Measurements from ENCODE around the gene OR10A3. TPM values are rescaled to one million over a fixed set of nuclear protein-coding genes. Genes with fewer than 3 reads are reported as not detected.
"Not testable (repeated sequence)": the region's sequence is repeated elsewhere in the genome, so short reads cannot be mapped to it uniquely, and the experiment has no call there.

Gene OR10A3
- total RNA-seq = not detected in 2 replicates

DNA sequence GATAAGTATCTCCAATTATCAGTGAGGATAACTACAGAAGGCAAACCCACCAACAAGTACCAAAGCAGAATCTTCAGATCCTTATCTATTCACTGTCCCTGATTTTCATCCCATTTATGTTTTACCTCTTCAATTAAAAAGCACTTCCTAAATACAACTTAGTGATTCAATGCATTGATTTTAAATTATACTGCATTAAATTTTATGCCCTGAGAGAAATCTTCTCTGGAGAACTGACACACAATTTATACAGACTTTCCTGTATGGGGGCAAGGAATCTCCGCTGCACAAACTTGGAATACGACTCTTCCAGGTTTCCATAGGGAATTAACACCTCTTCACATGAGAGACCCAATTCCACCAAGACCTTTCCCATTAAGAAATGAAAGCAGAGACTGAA is at the start of gene OR10A3:
Gene OR10A3, minus strand, starts transcription at position 101 of the 400 bp plus-strand sequence. CDS start 2,188 bp downstream, outside the sequence.
- DNase-seq = no peak

DNA sequence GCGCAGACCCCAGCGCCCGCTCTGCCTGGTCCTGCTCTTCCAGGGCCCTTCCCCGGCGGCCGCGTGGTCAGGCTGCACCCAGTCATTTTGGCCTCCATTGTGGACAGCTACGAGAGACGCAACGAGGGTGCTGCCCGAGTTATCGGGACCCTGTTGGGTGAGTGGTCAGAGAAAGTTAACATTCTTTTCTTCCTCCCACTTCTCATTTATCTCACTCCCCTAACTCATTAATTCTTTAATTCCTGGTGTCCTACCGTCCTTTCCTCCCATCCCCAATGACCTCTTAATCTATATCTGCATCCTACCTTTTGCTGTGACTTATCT is 46.0 kb upstream of the OR10A3 start:
- not testable (repeated sequence) for DNase-seq

DNA sequence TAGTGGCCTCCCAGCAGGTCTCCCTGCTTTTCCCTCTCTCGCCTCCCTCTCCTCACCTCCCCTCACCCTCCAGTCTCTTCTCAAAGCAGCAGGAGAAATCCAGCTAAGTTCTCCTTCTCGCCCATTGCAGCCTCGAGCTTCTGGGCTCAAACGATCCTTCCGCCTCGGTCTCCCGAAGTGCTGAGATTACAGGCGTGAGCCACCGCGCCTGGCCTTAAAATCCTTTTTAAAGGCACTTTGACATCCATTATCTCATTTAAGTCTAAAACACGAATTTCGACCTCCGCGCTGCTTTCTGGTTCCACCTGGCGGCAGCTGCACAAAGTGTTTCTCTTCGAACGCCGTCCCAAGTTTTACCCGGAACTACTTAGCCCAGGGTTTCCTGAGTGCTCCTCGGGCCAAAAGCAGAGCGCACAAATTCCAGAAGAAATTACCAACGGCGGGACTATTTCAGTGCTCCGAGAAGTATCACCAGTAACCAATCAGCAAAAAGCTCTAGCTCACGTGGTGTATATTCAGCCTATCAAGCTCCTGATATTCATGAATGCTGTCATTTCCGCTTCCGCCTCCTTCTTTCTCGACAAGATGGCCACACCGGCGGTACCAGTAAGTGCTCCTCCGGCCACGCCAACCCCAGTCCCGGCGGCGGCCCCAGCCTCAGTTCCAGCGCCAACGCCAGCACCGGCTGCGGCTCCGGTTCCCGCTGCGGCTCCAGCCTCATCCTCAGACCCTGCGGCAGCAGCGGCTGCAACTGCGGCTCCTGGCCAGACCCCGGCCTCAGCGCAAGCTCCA is 45.5 kb upstream of the OR10A3 start, which contains the start of gene EIF3F:
Gene EIF3F, plus strand, starts transcription at position 570 of the 792 bp plus-strand sequence. Its CDS starts 16 bp downstream, at position 586.
- DNase-seq = peak; percentile 100

- no peak for DNase-seq
These were observed 42.5 kb upstream of the OR10A3 start for GRCh38 chr11:7983832-7984590.

DNA sequence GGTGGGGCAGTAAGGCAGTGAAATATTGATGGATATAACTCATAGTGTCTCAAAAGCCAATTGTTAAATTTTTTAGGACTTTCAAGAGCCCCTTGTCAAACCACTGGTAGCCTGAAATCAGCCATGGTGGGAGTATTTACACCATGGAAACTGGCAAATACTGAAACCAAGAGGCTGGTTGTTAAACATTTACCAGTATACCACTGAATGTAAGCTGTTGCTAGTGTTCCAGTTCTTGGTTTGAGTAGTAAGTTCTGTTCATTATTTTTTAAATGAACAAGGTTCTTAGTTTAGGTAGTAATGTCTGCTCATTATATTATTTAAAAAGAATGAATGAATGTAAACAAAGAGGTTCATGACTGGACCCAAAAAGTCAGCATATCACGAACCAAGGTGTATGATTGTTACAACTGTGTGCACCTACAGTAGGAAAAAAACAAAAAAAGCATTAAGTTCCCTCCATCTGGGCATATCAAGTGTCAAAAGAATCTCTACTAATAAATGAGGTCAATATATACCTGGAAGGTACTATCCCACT is 41.1 kb upstream of the OR10A3 start:
- DNase-seq = no peak

DNA sequence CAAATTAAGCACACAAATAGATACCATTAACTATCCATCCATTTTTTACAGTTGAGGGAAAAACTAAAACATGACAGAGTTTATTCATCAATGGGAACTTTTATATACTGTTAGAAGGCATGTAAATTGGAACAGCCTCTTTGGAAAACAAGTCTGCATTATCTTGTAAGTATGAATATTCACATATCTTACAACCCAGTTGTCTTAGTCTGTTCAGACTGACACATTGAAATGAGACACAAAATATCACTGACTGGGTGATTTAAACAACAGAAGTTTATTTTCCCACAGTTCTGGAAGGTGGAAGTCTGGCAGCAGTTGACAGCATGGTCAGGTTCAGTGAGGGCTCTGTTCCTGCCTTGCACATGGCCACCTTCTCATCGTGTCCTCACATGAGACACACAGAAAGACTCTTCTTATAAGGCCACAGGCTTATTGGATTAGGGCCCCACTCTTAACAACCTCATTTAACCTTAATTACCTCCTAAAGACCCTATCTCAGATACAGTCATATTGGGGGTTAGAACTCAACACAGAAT is 40.2 kb upstream of the OR10A3 start:
- no peak for DNase-seq

DNA sequence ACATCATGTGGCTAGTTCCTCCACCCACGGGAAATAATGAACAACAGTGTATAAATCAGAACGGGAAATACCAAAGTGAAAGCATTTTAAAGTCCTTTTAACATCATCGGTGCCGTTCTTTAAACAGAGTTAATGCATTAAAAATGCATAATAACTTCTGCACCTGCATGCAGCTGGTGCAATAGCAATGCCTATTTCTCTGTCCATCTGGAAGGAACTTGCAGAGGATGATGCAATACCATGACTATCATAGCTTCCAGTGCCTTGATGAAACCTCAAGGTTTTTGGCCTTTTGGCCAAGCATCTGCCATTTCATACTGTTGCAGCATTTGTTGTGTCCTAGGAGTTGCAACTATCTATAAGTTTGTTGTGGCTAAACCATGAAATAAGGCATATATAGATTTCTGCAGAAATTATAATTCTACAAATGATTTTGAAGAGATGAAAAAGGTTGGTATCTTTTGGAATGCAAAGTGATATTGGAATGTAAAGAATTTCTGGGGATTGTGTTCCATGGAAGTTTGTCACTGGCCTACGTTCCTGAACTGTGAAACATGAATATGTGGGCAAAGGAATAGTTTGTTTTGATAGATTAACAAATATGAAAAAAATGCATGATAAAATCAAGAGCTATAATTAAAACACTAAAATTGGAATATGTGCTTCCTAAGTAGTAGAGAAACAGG is 35.9 kb upstream of the OR10A3 start:
- peak; percentile 84 for DNase-seq

GRCh38 chr11:7974668-7975067 is 33.2 kb upstream of the OR10A3 start:
- DNase-seq = no peak

GRCh38 chr11:7973011-7973410 is 31.5 kb upstream of the OR10A3 start:
- no peak for DNase-seq

- DNase-seq = no peak
These were observed 30.3 kb upstream of the OR10A3 start for GRCh38 chr11:7971846-7972245.

DNA sequence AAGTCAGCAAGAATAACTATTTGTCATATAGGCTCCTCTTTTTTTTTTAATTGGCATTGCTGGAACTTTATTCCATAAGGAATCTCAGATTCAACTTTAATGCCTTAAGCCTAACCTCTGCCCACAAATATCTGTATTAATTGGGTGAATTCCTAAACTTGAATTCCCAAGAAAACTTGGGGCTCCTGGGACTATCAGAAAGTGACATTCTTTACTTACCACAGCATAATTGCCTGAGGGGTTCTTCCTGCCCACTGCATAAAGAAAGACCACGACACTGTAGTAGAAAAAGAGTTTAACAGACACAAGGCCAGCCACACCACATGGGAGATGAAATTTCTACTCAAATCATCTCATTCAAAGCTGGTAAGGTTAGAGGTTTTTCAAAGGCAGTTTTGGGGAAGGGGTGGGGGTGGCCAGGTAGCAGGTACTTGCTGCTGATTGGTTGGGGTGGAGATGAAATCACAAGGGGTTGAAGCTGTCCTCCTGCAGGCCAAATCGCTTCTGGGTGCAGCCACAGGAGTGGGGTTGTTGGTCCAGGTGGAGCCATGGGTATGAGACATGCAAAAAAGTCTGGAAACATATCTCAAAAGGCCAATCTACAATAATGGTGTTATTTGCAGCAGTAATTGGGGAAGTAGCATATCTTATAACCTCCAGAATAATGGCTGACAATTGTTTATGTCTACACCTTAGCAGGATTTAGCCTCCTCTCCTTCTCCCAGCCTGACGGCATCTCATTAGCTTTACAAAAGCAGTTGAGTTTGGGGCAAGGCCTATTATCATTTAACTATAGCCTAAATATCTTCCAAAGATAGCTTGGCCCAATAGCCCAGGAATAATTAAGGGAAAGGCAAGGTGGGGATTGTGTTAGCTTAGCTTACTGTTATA is 28.5 kb upstream of the OR10A3 start:
- no peak for DNase-seq

DNA sequence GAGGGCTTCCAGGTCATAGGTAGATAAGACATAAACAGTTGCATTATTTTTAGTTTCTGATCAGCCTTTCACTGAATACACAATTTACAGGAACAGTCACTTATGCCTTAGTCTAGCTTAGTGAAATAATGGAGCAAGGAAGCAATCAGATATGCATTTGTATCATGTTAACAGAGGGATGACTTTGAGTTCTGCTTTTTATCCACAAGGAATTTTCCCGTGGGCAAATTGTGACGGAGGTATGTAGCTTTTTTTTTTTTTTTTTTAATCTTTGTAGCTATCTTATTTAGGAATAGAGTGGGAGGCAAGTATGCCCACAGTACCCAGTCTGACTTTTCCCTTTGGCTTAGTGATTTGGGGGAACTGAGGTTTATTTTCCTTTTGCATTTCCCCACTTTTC is 27.2 kb upstream of the OR10A3 start:
- no peak for DNase-seq

- no peak for DNase-seq
These were observed 26.3 kb upstream of the OR10A3 start for GRCh38 chr11:7967826-7968225.

- no peak for DNase-seq
These were observed 25.6 kb upstream of the OR10A3 start for GRCh38 chr11:7967097-7967496.

- DNase-seq = no peak
These were observed 23.9 kb upstream of the OR10A3 start, which contains the start of gene NLRP10 for GRCh38 chr11:7965386-7965785. Gene NLRP10 (minus strand): TSS chr11:7965447. CDS start chr11:7963495, 1,952 bp downstream.

DNA sequence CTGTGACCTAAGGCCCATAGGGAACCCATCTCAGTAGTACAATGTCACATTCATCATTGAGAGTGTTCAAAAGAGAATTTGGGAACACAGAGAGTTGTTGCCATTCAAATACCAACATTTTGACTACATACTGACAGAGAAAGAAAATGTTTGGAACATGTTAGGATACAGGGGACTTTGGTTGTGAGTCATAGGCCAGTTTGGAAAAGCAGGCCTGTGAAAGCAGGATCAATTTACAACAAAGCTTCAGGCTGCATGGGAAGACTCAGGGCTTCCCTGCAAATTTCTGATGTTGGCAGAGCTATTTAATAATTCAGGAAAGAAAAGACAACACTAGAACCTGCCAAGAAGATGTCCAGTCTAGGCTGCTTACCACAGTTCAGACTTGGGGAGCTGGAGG is 23.4 kb upstream of the OR10A3 start:
- no peak for DNase-seq

DNA sequence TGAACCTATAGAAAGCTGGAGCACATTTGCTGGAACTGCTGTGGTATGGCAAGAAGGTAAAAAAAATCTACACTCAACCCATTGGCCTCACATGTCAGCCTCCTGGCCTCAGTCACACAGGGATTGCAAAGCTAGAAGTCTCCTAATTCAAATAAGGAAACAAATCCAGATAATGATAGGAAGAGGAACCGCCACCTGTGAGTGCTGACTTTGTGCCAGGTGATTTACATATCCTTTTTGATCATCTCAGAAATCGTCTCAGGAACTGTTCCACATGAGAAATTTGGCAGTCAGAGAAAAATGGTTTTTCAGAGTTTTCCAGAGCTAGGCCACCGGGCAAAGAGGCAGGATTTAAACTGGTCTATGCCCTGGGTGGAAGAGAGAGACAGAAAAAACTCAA is 22.8 kb upstream of the OR10A3 start:
- DNase-seq = no peak

DNA sequence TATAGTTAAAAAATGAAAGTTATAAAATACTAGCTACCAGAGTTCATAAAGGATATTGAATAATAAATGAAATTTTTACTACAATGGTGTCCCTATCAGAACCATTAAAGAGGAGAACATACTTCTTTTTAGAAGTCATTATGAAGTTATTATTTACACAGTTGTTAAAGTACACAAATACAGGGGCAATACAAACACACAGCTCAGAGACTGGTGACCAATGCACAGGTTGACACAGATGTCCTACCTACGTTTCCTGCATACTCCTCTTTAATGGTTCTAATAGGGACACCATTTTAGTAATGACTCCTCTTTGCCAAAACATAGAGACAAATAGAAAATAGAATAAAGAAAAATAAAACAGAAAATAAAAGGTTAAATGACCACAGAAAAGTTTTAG is 13.7 kb upstream of the OR10A3 start:
- no peak for DNase-seq

GRCh38 chr11:7949934-7950333 is 8.4 kb upstream of the OR10A3 start:
- DNase-seq = no peak

DNA sequence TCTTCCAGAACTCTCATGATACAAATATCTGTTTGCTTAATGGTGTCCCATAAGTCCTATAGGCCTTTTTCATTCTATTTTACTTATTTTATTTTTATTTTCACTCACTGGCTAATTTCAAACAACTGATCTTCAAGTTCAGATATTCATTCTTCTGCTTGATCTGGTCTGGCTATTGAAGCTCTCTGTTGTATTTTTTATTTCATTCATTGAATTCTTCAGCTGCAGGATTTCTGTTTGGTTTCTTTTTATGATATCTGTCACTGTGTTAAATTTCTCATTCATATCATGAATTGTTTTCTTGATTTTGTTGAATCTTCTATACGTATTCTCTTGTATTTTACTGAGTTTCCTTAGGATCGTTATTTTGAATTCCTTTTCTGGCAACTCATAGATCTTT is 2.6 kb upstream of the OR10A3 start:
- DNase-seq = no peak

DNA sequence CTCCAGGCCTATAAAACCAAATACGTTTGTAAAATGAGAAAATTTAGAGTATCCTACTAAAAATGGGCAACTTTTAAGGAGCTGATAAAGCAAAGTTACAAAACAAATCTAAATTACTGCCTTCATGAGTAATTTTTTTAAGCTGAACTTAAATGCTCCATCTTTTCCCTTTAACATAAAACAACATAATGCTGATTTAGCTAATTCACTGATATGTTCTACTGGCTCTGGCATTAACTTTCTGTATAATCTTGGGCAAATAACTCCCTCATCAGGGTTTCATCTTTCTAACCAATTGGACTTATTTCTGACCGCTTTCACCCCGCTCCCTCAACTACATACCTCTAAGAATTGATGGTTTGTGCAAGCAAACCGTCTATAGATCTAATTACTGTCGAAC is 362 bp downstream of the OR10A3 start:
- DNase-seq = no peak

- DNase-seq = no peak
These were observed 4.9 kb downstream of the OR10A3 start for GRCh38 chr11:7936615-7937014.

All from dermis blood vessel endothelial cell (primary cell).